A549 treated with GW870086 at 1 μM for 4 hours (cell line): Measurements from ENCODE around the gene METTL16. TPM values are rescaled to one million over a fixed set of nuclear protein-coding genes. Genes with fewer than 3 reads are reported as not detected.

Experiments
- total RNA-seq: library from RNA; stranded (reverse); fragments of 200-300 nt; extraction: Qiagen RNA extraction; gene quantifications from 5 replicates; pipeline ENCODE4 v1.2.3, GENCODE V29; 2022; ENCODE audit warnings: low read depth

Gene METTL16
- 26.9 to 35.9 TPM (median 34.2 TPM) in 5 replicates for total RNA-seq

GRCh38 chr17:2511462-2512369 is at the start of gene METTL16:
METTL16 (minus strand) TSS chr17:2511888; CDS start chr17:2502331, 9,557 bp downstream.

DNA sequence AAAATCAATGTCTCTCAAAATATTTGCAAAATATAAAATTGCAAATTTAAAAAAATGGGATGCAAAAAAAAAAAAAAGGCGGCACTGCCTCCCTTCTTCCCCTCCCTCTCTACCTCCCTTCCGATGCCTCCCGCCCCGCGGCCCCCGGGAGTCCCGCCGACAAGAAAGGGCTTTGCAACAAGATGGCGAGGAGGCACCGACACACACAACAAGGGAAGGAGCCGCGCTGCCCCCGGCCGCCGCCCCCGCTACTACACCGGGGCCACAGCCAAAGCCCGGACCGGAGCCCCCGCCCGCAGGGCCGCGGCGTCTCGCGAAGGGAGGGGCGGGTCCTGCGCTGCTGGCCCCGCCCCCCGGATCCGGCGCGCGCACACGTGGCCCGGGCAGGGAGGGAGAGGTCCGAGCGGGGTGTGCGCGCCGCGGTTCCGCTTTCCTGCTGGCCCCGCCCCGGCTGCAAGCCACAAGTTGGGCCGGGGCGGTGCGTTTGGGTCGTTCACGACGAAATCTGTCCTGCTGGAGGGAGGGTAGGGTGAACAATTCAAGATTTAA is 110.7 kb downstream of the METTL16 start, which contains the start of gene MNT:
MNT (minus strand) TSS at position 184 of the 549 bp plus-strand sequence. CDS start 348 bp downstream, outside the sequence.

Other genes starting within 250 kb of the METTL16 start
- gene SMG6, start 208.1 kb downstream of the METTL16 start, total RNA-seq, result 20.5 to 23.9 TPM (median 22.2 TPM) in 5 replicates
- 6.1 to 10.1 TPM (median 7.6 TPM) in 5 replicates for gene SRR, start 207.9 kb downstream of the METTL16 start, total RNA-seq
- 56.8 to 70.5 TPM (median 60.3 TPM) in 5 replicates for gene TSR1, start 175.4 kb downstream of the METTL16 start, total RNA-seq
- 30.6 to 43.8 TPM (median 40.6 TPM) in 5 replicates for gene SGSM2, start 174.4 kb downstream of the METTL16 start, total RNA-seq
- gene MNT, start 110.8 kb downstream of the METTL16 start, total RNA-seq, result 13.1 to 15.9 TPM (median 15.0 TPM) in 5 replicates
- 163 to 191 TPM (median 186 TPM) in 5 replicates for gene PAFAH1B1, start 81.8 kb upstream of the METTL16 start, total RNA-seq
- gene CLUH, start 199.9 kb upstream of the METTL16 start, total RNA-seq, result 91.4 to 118 TPM (median 112 TPM) in 5 replicates
- gene CCDC92B, start 237.8 kb upstream of the METTL16 start, total RNA-seq, result 0.07 to 0.17 TPM (median 0.16 TPM) in 5 replicates